Activated naive CD4-positive, alpha-beta T cell treated with anti-CD3 and anti-CD28 coated beads, Interleukin-2, amount 50 U/mL, for 24 hours (primary cell): Measurements from ENCODE around the gene CYB5R3.
"Not testable (repeated sequence)": the region's sequence is repeated elsewhere in the genome, so short reads cannot be mapped to it uniquely, and the experiment has no call there.

ENCODE experiments used
- H3K27ac Mint-ChIP-seq: one replicate; pipeline ENCODE4 v1.8.0; 2021; ENCODE audit warnings: mild to moderate bottlenecking, mixed read lengths
- H3K27me3 Mint-ChIP-seq: one replicate; pipeline ENCODE4 v1.8.0; 2021; ENCODE audit warnings: mixed read lengths
- H3K36me3 Mint-ChIP-seq: one replicate; pipeline ENCODE4 v1.8.0; 2021; ENCODE audit warnings: mixed read lengths
- H3K4me1 Mint-ChIP-seq: one replicate; pipeline ENCODE4 v1.8.0; 2021; ENCODE audit warnings: mixed read lengths
- H3K4me3 Mint-ChIP-seq: one replicate; pipeline ENCODE4 v1.8.0; 2021; ENCODE audit warnings: mild to moderate bottlenecking, mixed read lengths
- H3K9me3 Mint-ChIP-seq: one replicate; pipeline ENCODE4 v1.8.0; 2021; ENCODE audit warnings: mixed read lengths

The CYB5R3 gene

GRCh38 chr22:42623756-42624441, 25.3 kb downstream of the CYB5R3 start:
- Mint-ChIP-seq H3K4me1 (peaks cover 5% of the 10 kb centered on the region), H3K27ac (no peak overlapping the region), H3K36me3 (peaks cover 2% of the 10 kb centered on the region), H3K9me3 (no peaks in the 10 kb centered on the region), H3K27me3 (no peaks in the 10 kb centered on the region), H3K4me3 (no peak overlapping the region)

- H3K4me3 Mint-ChIP-seq: no peak overlapping the region
- H3K27me3 Mint-ChIP-seq: no peaks in the 10 kb centered on the region
- no peaks in the 10 kb centered on the region for H3K9me3 Mint-ChIP-seq
- peaks cover 5% of the 10 kb centered on the region for H3K4me1 Mint-ChIP-seq
- H3K27ac Mint-ChIP-seq: no peak overlapping the region
- H3K36me3 Mint-ChIP-seq: peaks cover 2% of the 10 kb centered on the region
These were observed 25.9 kb downstream of the CYB5R3 start for GRCh38 chr22:42623301-42623751.

- Mint-ChIP-seq H3K27me3 (no peaks in the 10 kb centered on the region), H3K9me3 (no peaks in the 10 kb centered on the region), H3K4me1 (peaks cover 9% of the 10 kb centered on the region), H3K36me3 (no peaks in the 10 kb centered on the region), H3K4me3 (no peak overlapping the region), H3K27ac (no peak overlapping the region)
These were observed 27.0 kb downstream of the CYB5R3 start for GRCh38 chr22:42622061-42622710.

- peaks cover 9% of the 10 kb centered on the region for H3K4me1 Mint-ChIP-seq
- H3K4me3 Mint-ChIP-seq: no peak overlapping the region
- H3K9me3 Mint-ChIP-seq: no peaks in the 10 kb centered on the region
- H3K27ac Mint-ChIP-seq: peak overlapping the region; percentile 38
- H3K36me3 Mint-ChIP-seq: no peaks in the 10 kb centered on the region
- H3K27me3 Mint-ChIP-seq: no peaks in the 10 kb centered on the region
These were observed 27.6 kb downstream of the CYB5R3 start for GRCh38 chr22:42621505-42622002.

GRCh38 chr22:42620084-42620483, 29.1 kb downstream of the CYB5R3 start:
- Mint-ChIP-seq H3K27me3 (no peaks in the 10 kb centered on the region), H3K36me3 (no peaks in the 10 kb centered on the region), H3K4me3 (no peak overlapping the region), H3K9me3 (no peaks in the 10 kb centered on the region), H3K27ac (no peak overlapping the region), H3K4me1 (peaks cover 18% of the 10 kb centered on the region)

- Mint-ChIP-seq H3K9me3 (no peaks in the 10 kb centered on the region), H3K36me3 (no peaks in the 10 kb centered on the region), H3K4me1 (peaks cover 19% of the 10 kb centered on the region), H3K27me3 (no peaks in the 10 kb centered on the region), H3K27ac (no peak overlapping the region), H3K4me3 (no peak overlapping the region)
These were observed 29.7 kb downstream of the CYB5R3 start for GRCh38 chr22:42619261-42620063.

- peak overlapping the region; percentile 80 for H3K27ac Mint-ChIP-seq
- H3K36me3 Mint-ChIP-seq: peaks cover 4% of the 10 kb centered on the region
- no peaks in the 10 kb centered on the region for H3K27me3 Mint-ChIP-seq
These were observed 31.8 kb downstream of the CYB5R3 start for GRCh38 chr22:42617155-42617983.

GRCh38 chr22:42615860-42616175, 33.4 kb downstream of the CYB5R3 start:
- H3K36me3 Mint-ChIP-seq, H3K27me3 Mint-ChIP-seq, H3K9me3 Mint-ChIP-seq: not testable (repeated sequence)
- Mint-ChIP-seq H3K4me3 (peak overlapping the region; percentile 99), H3K4me1 (peaks cover 42% of the 10 kb centered on the region), H3K27ac (peak overlapping the region; percentile 100)

More at GRCh38 chr22:42617155-42617983, 31.8 kb downstream of the CYB5R3 start:
- peaks cover 34% of the 10 kb centered on the region for H3K4me1 Mint-ChIP-seq
- H3K4me3 Mint-ChIP-seq: peak overlapping the region; percentile 11
- H3K9me3 Mint-ChIP-seq: no peaks in the 10 kb centered on the region

- no peaks in the 10 kb centered on the region for H3K27me3 Mint-ChIP-seq
- H3K36me3 Mint-ChIP-seq: peaks cover 5% of the 10 kb centered on the region
- no peaks in the 10 kb centered on the region for H3K9me3 Mint-ChIP-seq
- peak overlapping the region; percentile 100 for H3K27ac Mint-ChIP-seq
- H3K4me1 Mint-ChIP-seq: peaks cover 47% of the 10 kb centered on the region
- H3K4me3 Mint-ChIP-seq: peak overlapping the region; percentile 99
These were observed 33.9 kb downstream of the CYB5R3 start for GRCh38 chr22:42615092-42615859.

GRCh38 chr22:42614312-42615091, 34.7 kb downstream of the CYB5R3 start, which contains the start of gene POLDIP3:
POLDIP3 (minus strand) TSS chr22:42614883; CDS start chr22:42614857, 26 bp downstream.
- peaks cover 5% of the 10 kb centered on the region for H3K36me3 Mint-ChIP-seq
- H3K4me3 Mint-ChIP-seq: peak within 1 kb of the TSS; percentile 99
- H3K4me1 Mint-ChIP-seq: peaks cover 53% of the 10 kb centered on the region
- peak within 1 kb of the TSS; percentile 100 for H3K27ac Mint-ChIP-seq
- H3K27me3 Mint-ChIP-seq: no peaks in the 10 kb centered on the region
- H3K9me3 Mint-ChIP-seq: no peaks in the 10 kb centered on the region

- H3K36me3 Mint-ChIP-seq: peaks cover 5% of the 10 kb centered on the region
- H3K4me1 Mint-ChIP-seq: peaks cover 60% of the 10 kb centered on the region
- peak overlapping the region; percentile 99 for H3K27ac Mint-ChIP-seq
These were observed 35.3 kb downstream of the CYB5R3 start for GRCh38 chr22:42613872-42614301.

GRCh38 chr22:42612336-42612735, 36.9 kb downstream of the CYB5R3 start:
- Mint-ChIP-seq H3K27me3 (no peaks in the 10 kb centered on the region), H3K4me1 (peaks cover 61% of the 10 kb centered on the region), H3K4me3 (peak overlapping the region; percentile 99), H3K9me3 (no peaks in the 10 kb centered on the region), H3K36me3 (peaks cover 5% of the 10 kb centered on the region), H3K27ac (peak overlapping the region; percentile 61)

More at GRCh38 chr22:42613872-42614301, 35.3 kb downstream of the CYB5R3 start:
- peak overlapping the region; percentile 99 for H3K4me3 Mint-ChIP-seq
- H3K9me3 Mint-ChIP-seq: no peaks in the 10 kb centered on the region
- H3K27me3 Mint-ChIP-seq: no peaks in the 10 kb centered on the region

GRCh38 chr22:42611051-42611450, 38.1 kb downstream of the CYB5R3 start:
- H3K9me3 Mint-ChIP-seq: no peaks in the 10 kb centered on the region
- peaks cover 8% of the 10 kb centered on the region for H3K36me3 Mint-ChIP-seq
- H3K27me3 Mint-ChIP-seq: no peaks in the 10 kb centered on the region
- peaks cover 69% of the 10 kb centered on the region for H3K4me1 Mint-ChIP-seq
- peak overlapping the region; percentile 58 for H3K4me3 Mint-ChIP-seq
- peak overlapping the region; percentile 82 for H3K27ac Mint-ChIP-seq

- Mint-ChIP-seq H3K9me3 (no peaks in the 10 kb centered on the region), H3K4me3 (peak overlapping the region; percentile 8), H3K36me3 (peaks cover 8% of the 10 kb centered on the region), H3K27ac (peak overlapping the region; percentile 80), H3K4me1 (peaks cover 69% of the 10 kb centered on the region), H3K27me3 (no peaks in the 10 kb centered on the region)
These were observed 39.0 kb downstream of the CYB5R3 start for GRCh38 chr22:42610186-42610585.
